ENCODE measurements around the gene CEP72.

GRCh38 chr5:670396-671270, 58.5 kb downstream of the CEP72 start:
- TF ChIP-seq CTCF (IDR thresholded peaks at IDR 0.05), result no peak
- TF ChIP-seq POLR2A (IDR thresholded peaks at IDR 0.05), result no peak
